ENCODE results near the gene PPARA. TPM values are rescaled to one million over a fixed set of nuclear protein-coding genes. Genes with fewer than 3 reads are reported as not detected.

The PPARA gene
- total RNA-seq, 1 donor from 2014 or later, result 12.9 TPM

DNA sequence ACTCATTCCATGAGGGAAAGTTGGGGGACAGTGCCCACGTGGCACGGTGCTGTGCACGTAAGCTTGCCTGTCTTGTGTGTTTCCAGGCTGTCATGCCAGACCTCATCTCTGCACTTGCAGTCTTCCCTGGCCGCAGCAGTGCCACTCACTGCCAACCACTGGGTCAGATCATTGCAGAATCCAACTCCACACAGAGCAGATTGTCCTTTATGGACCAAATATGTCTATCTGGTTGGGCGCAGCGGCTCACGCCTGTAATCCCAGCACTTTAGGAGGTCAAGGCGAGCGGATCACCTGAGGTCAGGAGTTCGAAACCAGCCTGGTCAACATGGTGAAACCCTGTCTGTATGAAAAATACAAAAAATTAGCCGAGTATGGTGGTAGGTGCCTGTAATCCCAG is 4.4 kb upstream of the PPARA start:
- no peak for ATAC-seq

DNA sequence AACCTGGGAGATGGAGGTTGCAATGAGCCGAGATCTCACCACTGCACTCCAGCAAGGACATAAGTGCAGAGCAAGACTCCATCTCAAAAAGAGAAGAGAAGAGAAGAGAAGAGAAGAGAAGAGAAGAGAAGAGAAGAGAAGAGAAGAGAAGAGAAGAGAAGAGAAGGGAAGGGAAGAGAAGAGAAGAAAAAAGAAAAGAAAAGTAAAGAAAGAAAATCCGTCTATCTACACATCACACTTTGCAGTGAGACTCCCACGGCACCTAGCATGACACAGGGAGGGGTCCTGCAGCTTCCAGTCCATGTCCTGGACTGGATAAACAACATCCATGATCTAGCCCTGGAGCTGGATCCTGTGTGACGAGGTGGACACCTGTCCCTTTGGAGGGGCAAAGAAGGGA is 4.0 kb upstream of the PPARA start:
- ATAC-seq, result no peak

DNA sequence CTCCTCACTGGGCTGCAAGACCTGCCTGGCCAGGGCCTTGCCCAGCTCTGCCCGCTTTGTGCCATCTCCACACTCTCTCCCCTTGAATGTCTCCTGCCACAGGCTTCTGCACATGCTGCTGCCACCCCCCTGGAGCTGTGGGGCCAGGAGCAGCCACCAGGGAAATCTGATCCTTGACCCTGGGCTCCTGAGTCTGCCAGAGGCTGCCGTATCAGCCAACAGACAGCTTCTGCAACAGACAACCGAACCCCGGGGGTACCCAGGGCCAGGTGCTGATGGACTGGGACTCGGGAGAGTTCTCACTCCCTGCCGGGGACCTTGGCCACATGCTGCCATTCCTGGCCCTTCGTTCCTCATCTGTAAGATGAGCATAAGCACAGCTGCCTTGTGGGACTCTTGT is 3.3 kb upstream of the PPARA start:
- no peak for ATAC-seq

DNA sequence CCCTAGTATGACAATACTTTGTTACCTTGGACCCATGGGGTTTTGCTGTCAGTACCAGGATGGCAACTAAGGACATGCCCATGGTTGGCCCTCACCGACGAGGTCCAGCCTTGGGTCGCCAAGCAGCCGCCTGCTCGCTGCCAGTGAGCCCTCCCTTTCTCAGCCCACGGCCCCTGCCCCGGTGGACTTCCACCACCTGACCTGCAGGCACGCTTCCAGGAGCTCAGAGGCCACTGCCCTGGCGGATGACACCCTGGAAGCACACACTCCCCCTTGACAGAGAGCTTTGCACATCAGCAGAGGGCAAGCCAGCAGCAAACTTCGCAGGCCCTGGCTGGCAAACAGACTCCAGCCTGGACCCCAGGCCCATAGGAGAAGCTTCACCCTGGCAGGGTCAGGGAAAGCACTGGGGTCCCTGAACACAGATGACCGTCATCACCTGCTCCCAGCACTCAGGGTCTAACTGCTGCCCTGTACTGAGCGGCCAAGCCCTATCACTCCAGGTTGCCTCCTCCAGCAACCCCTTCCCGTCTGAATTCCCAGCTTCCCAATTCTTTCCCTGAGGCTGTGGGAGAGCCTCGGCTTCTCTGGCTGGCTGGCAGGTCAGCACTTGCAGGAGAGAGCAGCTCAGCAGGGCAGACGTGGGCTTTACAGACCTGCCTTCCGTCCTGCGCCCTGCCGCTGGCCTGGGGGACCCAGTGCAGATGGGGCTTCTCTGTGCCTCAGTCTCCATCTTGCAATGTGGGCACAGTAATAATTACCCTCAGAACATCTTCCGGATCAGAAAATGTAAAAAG is 2.7 kb upstream of the PPARA start:
- ATAC-seq, result no peak

DNA sequence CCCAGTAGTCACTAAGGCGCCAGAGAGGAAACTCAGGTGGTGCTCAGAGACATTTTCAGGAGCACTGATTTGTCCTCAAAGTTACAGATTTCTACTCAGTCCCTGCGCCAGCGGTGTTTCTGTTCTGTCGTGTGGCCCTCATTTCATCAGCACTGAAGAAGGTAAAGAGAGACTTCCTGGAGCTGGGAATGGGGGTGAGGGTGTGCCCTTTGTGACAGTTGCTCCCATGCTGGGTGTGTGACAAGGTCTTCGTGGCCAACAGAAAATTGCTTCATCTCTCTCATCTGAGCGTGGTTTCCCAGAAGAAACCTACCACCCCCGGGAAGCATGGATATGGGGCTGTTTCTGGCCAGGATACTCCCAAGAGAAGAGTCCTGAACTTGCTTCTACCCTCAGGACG is 2.0 kb upstream of the PPARA start:
- no peak for ATAC-seq

DNA sequence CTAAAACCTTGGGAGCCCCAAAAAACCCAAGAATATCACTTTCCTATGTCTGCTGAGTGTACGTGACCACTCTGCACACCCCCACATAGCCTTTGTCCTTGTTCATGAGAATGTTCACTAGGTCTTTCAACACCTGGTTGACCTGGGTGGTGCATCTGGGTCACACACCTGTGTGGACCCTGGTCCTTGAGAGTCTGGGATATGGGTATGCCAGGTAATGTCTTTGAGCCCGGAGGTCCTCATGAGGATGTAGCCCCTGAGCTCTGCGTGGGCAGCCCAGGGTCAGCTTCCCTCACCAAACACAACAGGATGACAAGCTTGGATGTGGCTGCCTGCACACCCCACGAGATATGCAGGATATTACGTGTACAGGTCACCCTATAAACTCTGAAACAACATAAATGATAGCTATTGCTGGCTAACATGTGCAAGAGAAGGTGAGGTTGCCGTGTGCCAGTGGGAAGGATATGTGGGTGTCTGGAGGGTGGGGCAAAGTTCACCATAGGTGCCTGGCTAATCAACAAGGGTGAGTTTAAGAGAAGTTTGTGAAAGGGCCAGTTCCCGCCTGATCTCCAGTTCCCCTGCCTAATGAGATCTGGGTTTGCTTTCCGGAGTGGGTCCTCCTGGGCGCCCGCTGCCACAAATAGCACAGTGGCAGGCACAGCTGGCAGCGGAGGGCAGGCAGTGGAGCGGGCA is 1.4 kb upstream of the PPARA start:
- ATAC-seq, result peak; percentile 2

DNA sequence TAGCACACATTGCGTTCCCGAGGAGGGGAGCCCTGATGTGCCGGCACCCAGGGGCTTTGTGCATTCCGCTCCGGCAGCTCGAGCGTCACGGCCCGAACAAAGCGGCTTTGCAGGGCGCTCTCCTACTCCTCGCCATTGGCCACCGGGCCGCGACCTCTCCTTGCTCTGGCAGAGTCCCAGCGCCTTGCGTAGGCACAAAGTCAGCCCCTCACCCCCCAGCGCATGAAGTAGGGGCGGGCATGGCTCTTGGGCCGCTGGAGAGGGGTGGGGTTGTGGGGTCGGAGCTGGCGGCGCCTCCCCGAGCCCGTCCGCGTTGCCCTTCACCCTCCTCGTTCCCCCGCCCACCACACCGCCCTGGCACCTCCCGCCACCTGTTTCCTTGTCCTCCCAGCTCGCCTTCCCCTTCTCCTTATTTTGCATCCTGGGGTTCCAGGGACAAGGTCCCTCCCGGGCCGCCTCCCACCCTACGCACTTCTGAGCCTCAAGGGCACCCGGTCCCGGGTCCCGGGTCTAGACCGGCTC is 753 bp upstream of the PPARA start:
- ATAC-seq, result peak; percentile 26

DNA sequence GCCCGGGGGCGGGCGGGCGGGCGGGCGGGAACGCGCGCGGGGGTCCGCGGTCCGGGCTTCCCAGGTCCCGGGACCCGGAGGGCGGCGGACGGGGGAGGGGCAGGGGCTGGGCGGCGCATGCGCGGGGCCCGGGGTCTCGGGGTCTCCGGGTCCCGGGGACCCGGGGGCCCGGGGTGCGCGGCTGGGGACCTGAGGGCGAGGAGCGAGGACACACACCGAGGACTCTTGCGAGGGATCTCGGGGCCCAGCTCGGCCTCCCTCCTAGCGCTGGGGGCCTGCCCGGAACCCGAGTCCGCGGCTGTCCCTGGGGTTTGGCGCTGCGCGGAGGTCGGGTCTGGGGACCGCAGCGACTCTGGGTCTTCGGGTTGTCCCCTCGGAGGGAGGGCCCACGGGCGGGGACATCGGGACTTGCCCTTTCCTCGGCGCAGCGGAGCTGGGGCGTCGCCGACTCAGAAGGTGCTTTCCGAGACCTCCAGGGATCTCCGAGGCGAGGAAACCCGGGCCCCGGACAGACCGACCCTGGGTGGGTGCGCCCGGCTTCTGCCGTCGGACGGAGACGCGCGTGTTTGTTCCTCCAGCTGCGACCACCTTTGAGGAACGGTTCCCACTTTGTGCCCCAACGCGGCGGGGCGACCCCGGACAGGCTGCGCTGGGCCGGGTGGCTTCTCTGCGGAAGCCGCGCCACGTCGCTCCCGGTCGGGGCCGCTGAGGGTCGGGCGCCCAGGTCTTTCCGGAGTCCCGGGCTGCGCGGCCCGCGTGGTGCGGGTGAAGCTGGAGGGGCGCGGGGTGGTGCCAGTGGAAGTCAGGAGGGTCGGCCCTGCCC is 540 bp downstream of the PPARA start:
- ATAC-seq, result peak; percentile 6

DNA sequence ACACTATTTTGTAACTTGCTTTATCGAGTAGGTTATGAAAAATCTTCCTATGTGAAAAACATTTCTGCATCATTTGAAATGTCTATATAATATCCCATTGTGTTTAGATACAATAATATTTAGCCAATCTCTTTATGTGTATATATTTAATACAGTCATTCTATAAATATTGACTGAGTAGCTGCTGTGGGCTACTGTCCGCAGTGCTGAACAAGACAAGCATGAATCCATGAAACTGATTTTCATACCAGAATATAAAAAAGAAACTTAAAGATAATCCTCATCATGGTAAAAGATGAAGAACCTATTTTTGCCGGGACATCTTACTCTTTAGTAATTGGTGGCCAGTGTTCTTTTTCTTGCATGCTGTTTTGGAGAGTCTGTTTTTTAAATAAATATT is 3.6 kb downstream of the PPARA start:
- ATAC-seq, result no peak

DNA sequence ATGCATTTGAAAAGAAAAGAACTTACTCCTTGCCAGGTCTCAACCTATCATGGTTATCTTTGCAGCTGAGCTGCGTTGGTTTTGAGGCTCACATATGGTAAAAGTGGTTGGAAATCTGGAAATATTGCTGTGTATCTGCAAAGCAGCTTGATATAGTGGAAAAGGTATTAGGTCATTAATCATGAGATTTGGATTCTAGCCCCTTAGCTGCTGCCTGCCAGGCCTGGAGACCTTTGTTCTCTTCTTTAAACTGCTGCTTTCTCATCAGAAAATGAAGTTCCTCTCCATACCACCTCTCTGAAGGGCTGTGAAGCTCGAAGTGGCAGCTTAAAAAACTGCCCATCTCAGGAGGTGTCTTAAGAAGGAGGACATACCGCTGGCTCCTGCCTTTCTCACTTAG is 5.7 kb downstream of the PPARA start:
- no peak for ATAC-seq

DNA sequence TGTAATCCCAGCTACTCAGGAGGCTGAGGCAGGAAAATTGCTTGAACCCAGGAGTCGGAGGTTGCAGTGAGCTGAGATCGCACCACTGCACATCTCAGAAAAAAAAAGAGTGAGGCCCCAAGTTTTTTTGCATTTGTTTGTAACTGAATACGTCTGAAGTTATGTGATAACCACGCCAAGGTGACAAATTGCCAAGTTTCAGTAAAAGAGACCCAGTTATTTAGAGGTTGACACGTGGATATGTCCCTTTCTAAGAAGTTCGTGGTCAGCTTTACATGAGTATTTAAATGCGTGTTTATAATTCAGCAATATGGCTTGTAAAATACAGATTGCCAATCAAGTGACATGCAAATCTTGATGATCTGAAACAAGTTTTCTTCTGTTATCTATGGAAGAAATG is 8.0 kb downstream of the PPARA start:
- ATAC-seq, result no peak

DNA sequence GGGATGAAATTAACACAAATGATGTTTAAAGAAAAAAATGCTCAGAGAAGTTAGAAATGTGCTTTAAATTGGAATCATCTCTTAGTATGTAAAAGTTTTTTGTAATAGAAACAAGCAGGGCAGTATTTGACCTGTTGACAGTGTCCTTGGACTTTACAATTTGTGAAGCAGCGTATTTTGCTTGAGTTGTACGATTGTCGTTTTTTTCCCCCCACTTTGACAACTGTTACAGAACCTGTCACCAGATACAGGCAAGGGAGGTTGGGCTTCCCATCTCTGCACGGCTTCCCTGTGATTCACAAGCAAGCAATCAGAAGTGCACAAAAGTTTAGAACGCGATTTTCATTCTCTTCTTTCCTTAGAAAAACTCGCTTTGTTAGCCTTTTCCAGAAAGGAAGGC is 8.9 kb downstream of the PPARA start:
- ATAC-seq, result no peak

DNA sequence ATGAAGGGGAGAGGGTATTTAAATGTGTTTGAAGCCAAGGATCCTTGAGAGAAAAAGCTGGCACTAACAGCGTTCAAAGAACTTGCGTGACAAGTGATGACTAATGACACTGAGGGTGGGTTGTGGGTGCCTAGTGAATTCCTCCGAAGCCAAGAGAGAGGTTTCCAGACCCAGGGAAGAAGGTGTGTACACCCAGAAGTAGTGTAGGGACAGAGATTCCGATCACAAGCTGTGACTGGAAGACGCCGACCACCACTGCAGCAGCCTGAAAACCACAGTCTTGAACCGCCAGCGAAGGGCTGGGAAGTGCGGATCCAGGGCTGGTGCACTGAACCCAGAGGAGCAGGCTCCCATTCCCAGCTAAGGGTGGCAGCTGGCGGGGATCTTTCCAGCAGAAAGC is 9.5 kb downstream of the PPARA start:
- ATAC-seq, result no peak

DNA sequence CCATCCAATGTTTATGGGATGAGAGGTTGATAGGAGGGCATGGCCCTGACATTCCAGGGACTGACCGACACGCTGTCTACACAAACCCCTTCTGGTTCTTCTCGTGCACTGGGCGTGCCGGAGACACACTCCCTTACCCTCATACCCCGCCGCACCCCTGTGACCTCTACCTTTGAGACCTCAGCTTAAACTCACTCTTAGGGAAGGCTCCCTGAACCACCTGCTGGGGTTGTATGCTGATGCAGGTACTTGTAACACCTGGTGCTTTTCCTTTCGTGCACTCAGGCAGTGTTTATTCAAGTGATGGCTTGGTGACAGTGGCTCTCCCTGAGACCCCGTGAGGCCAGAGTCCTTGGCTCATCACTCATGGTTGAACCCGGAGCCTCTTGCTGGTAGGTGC is 12.0 kb downstream of the PPARA start:
- ATAC-seq, result no peak

DNA sequence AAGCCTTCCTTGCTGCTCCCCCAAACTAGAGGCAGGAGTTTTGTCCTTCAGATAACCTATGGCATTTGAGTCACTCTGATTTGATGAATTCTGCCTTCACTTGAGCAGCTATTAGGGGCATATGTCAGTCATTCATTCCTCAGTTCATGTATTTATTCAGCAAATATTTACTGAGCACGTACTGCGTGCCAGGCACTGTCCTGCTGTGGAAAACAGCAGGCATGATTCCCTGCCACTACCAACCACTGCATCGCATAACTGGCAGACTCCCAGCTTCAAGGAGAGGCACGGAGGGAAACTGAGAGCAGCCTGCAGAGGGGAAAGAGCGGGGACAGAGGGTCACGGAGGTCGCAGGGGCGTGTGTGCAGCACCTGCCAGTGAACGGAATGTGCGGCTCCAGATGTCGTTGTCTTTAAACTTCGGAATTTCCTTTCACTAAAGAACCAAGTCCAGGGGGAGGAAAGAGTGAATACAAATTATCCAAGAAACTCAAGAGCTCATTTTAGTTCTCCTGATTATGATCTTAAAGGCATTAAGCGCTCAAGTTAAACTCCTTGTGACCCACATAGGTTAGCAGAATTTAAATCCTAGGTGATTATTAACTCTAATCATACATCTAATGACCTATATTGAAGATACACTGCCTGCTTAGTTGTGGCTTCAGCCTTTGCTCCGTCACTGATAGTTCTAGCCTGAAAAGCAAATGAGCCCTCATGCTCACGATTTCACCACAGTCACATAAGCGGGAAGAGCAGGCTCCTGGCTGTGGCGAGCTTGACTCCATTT is 12.6 kb downstream of the PPARA start:
- ATAC-seq, result no peak

DNA sequence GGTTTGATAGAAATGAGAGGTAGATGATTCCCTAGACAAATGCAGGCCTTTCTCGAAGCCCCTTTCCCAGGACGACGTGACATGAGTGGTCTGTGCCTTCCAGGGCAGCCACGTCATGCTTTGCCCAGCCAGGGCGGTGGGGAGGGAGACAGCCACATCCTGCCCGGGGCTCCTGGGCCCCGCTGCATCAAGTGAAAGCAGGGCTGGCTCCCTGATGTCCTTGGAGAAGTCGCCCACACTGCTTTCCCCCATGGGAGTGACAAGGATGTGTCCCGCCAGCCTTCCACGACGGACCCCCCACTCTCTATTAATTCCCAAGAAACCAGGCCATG is 13.2 kb downstream of the PPARA start:
- ATAC-seq, result no peak

DNA sequence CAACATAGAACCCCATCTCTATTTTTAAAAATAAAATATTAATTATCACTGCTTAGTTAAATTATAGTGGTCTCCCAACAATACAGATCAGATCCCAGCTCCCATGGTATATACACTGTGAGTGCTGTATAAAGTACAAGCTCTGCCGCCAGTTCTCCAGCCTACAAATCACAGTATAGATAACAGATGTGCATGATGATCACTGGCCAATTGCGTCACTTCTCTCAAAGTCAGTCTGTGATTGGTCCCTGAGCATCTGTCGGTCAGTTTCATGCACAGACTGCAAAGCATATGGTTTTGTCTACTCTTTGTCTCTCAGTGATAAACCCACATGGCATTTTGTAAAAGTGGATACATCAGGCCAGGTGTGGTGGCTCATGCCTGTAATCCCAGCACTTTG is 15.7 kb downstream of the PPARA start:
- no peak for ATAC-seq

DNA sequence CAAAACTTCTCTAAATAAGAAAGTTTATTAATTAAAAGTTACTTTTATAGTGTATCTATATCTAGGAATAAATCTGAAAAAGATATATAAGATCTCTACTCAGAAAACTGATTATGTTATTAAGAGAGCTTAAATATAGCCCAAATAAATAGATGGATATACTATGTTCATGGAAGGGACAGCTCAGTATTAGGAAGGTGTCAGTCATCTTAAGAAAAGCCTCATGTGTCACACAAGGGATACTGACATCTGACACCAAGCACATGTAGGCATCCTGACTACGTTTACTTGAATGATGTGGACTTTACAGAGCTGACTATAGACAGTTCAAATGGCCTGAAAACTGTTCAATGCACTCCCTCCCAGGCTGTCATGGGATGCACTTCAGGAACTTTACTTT is 19.3 kb downstream of the PPARA start:
- no peak for ATAC-seq

DNA sequence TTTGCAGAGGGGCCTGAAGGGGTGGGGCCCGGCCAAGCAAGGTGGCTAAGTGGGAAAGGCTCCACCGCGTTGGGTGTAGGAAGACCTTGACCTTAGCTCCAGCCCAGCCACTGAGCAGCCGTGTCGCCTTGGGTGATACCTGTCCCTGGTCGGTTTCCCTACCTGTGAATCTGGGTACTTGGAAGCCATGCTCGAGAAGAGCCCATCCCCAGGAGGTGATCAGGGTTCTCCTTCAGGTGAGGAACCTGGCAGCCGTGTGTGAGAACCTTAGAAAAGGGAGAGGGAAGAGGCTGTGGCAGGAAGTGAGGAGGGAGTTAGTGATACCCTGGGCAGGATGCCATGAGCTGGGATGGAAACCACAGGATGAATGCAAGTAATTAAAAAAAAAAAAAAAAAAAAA is 21.6 kb downstream of the PPARA start:
- peak; percentile 30 for ATAC-seq

DNA sequence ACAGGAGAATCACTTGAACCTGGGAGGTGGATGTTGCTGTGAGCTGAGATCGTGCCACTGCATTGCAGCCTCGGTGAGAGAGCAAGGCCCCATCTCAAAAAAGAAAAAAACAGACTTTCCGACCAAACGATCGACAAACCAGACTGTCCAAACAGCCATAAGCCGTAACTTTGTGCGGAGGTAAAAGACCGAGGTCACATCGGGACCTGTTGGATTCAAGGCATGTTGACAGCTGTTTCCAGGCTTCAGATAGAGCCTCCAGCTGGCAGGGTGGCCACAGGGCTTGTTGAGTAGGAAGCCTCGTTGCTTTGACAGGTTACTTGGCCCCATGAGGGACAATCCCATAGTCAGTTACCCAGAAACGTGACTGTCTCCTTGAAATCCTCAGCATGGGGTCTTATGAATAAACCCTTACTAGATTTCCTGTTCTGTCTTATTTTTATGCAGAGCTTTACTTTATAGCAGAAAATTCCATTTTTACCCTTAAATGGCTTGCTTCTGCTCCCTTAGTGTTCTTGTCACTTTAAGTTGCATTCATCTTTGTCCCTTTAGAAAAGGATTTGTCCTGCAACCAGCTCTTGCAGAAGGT is 22.3 kb downstream of the PPARA start:
- ATAC-seq, result no peak

DNA sequence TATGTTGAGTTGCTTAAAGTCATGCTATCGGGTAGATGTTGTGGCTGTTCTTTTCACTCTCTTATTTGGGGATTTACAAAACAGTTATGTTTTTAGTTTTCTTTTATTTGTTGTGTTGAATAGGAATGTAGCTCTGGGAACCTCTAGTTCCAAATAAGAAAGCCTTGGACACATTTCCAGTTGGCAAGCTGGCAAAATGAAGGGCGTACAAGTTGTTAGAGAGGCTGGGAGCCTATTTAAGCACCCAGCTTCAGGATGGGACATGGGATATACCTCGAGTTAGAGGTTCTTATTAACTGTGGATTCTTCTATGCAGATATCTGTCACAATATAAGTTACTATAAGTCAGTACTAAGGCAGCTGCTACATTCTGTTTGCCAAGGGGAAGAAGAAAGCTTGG is 22.8 kb downstream of the PPARA start:
- no peak for ATAC-seq

DNA sequence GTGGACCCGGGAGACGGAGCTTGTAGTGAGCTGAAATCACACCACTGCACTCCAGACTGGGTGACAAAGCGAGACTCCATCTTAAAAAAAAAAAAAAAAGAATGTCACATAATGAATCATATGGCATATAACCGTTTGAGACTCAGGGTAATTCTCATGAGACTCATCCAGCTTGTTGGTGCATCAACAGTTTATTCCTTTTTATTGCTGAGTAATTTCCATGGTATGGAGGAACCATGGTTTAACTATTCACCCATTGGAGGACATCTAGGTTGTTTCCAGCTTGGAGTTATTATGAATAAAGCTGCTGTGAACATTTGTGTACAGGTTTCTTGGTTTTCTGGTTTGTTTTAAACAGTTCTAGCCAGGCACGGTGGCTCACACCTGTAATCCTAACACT is 25.3 kb downstream of the PPARA start:
- peak; percentile 61 for ATAC-seq
